GM12873 (cell line): ENCODE measurements around the gene FDPS.

Experiments
- CTCF ChIP-seq: IDR thresholded peaks from 2 replicates; pipeline ENCODE4 v1.5.1; 2012; ENCODE audit warnings: low read depth, mild to moderate bottlenecking, moderate library complexity, low read length, control low read depth; ENCODE audit not compliant: insufficient read depth; ENCODE audit errors: missing control alignments

Gene FDPS

GRCh38 chr1:155326631-155327037 lies 18.0 kb downstream of the FDPS start:
- no peak for TF ChIP-seq CTCF

- TF ChIP-seq CTCF: no peak
These were observed 19.3 kb downstream of the FDPS start for GRCh38 chr1:155327981-155328380.

GRCh38 chr1:155329980-155330598 lies 21.4 kb downstream of the FDPS start:
- no peak for TF ChIP-seq CTCF

- TF ChIP-seq CTCF: no peak
These were observed 26.3 kb downstream of the FDPS start for GRCh38 chr1:155334962-155335361.

- TF ChIP-seq CTCF: no peak
These were observed 30.9 kb downstream of the FDPS start for GRCh38 chr1:155339515-155340097.

- TF ChIP-seq CTCF: no peak
These were observed 34.2 kb downstream of the FDPS start for GRCh38 chr1:155342842-155343241.

- TF ChIP-seq CTCF: no peak
These were observed 44.0 kb downstream of the FDPS start for GRCh38 chr1:155352631-155353030.
